GM04504 (cell line): ENCODE measurements around the gene TLX1.

Experiments used
- DNase-seq: peaks from one replicate; pipeline ENCODE4 v3.0.0-alpha.2; 2012; ENCODE audit warnings: low read depth

Gene TLX1

GRCh38 chr10:101112799-101113594 is 18.1 kb upstream of the TLX1 start:
- no peak for DNase-seq

GRCh38 chr10:101113890-101114403 is 17.2 kb upstream of the TLX1 start:
- DNase-seq = no peak

- no peak for DNase-seq
Measured at GRCh38 chr10:101114646-101115045, 16.5 kb upstream of the TLX1 start.

GRCh38 chr10:101116754-101117153 is 14.3 kb upstream of the TLX1 start:
- no peak for DNase-seq

GRCh38 chr10:101118031-101118430 is 13.1 kb upstream of the TLX1 start:
- no peak for DNase-seq

GRCh38 chr10:101120520-101120883 is 10.6 kb upstream of the TLX1 start:
- DNase-seq = no peak

GRCh38 chr10:101120884-101121653 is 10.0 kb upstream of the TLX1 start:
- DNase-seq = no peak

GRCh38 chr10:101121654-101122031 is 9.5 kb upstream of the TLX1 start:
- DNase-seq = no peak

- no peak for DNase-seq
Measured at GRCh38 chr10:101122270-101123084, 8.6 kb upstream of the TLX1 start.

- no peak for DNase-seq
Measured at GRCh38 chr10:101123085-101123814, 7.8 kb upstream of the TLX1 start.

- no peak for DNase-seq
Measured at GRCh38 chr10:101123815-101124617, 7.1 kb upstream of the TLX1 start.

GRCh38 chr10:101124933-101125332 is 6.2 kb upstream of the TLX1 start:
- DNase-seq = no peak

- no peak for DNase-seq
Measured at GRCh38 chr10:101126684-101127628, 4.1 kb upstream of the TLX1 start.

- DNase-seq = no peak
Measured at GRCh38 chr10:101130141-101130540, 959 bp upstream of the TLX1 start.

- DNase-seq = no peak
Measured at GRCh38 chr10:101131962-101132635, 999 bp downstream of the TLX1 start.

- no peak for DNase-seq
Measured at GRCh38 chr10:101132636-101133473, 1.8 kb downstream of the TLX1 start.

- DNase-seq = no peak
Measured at GRCh38 chr10:101133489-101134298, 2.6 kb downstream of the TLX1 start.
